HepG2 (cell line): ENCODE results near the gene NEURL2. TPM values are rescaled to one million over a fixed set of nuclear protein-coding genes. Genes with fewer than 3 reads are reported as not detected.

Experiments used
- ATAC-seq: fragments of 200-7000 bp; cut with Tn5 transposase; 3 replicates; pipeline ENCODE4 v1.9.1; 2020; ENCODE audit warnings: mild to moderate bottlenecking, moderate library complexity
- BruUV-seq: library from RNA; stranded (reverse); fragments of 400-500 nt; replicated peaks from 2 replicates; lab custom pipeline; 2021; lab: Mats Ljungman, UMichigan
- CTCF ChIA-PET: fragments of 300-600 bp; formaldehyde crosslinking; extraction: SDS; loops from one replicate; lab custom pipeline; 2021; ENCODE audit warnings: low total read pairs, inconsistent platforms, low intra/inter-chr PET ratio; lab: Yijun Ruan, JAX
- POLR2A ChIA-PET: fragments of 350-600 bp; sonication (Branson Sonifier 250); formaldehyde crosslinking; loops from one replicate; lab custom pipeline; 2020; ENCODE audit warnings: antibody characterized with exemption, inconsistent platforms; lab: Yijun Ruan, JAX
- DNase-seq: peaks from one replicate; pipeline ENCODE4 v3.0.0-alpha.2; 2015; ENCODE audit warnings: low spot score
- FAIRE-seq: peaks from 3 replicates; lab custom pipeline; 2011; peaks lifted over from hg19 to GRCh38; lab: Jason Lieb, UNC
- H2AFZ ChIP-seq: one replicate; pipeline ENCODE4 v1.6.1; 2011; ENCODE audit warnings: low read length, inconsistent platforms
- H3K27ac ChIP-seq: fragments of 300-600 bp; 3 replicates; pipeline ENCODE4 v1.8.0; 2011; ENCODE audit warnings: mixed run types, mild to moderate bottlenecking, mixed read lengths, low read length, inconsistent platforms; ENCODE audit not compliant: insufficient read depth; ENCODE audit errors: extremely low read length
- H3K27me3 ChIP-seq, 2 experiments: fragments of 200-600 bp in 1 of 2; 2 replicates in 1 of 2; 3 replicates in 1 of 2; pipeline versions ENCODE4 v1.6.0 to v1.8.0; 2011; ENCODE audit warnings: low read length in 2 of 2, mild to moderate bottlenecking in 2 of 2, moderate library complexity in 2 of 2, inconsistent platforms in 1 of 2; ENCODE audit not compliant: insufficient read depth in 2 of 2, control insufficient read depth in 1 of 2
- H3K36me3 ChIP-seq, 2 experiments: fragments of 200-600 bp in 1 of 2; replicated peaks in 1 of 2; 2 replicates in 1 of 2; 3 replicates in 1 of 2; pipeline versions ENCODE4 v1.5.1 to v1.8.0; 2011; ENCODE audit warnings: low read length in 2 of 2, inconsistent platforms in 1 of 2; ENCODE audit not compliant: insufficient read depth in 2 of 2, control insufficient read depth in 1 of 2
- H3K4me1 ChIP-seq: 2 replicates; pipeline ENCODE4 v1.5.1; 2012; ENCODE audit warnings: low read length, inconsistent platforms; ENCODE audit not compliant: insufficient read depth
- H3K4me2 ChIP-seq: 2 replicates; pipeline ENCODE4 v1.6.0; 2011; ENCODE audit warnings: low read depth, low read length, inconsistent platforms
- H3K4me3 ChIP-seq, 3 experiments: fragments of 200-600 bp in 1 of 3; sonication (generic), shearing (Covaris generic) in 1 of 3; replicated peaks in 1 of 3; 2 replicates each; pipeline ENCODE4 v1.5.1; 2011 to 2016; ENCODE audit warnings: low read length in 3 of 3, inconsistent platforms in 2 of 3, low read depth in 2 of 3, mild to moderate bottlenecking in 2 of 3, control low read depth in 1 of 3, mixed read lengths in 1 of 3; ENCODE audit not compliant: insufficient read depth in 1 of 3
- H3K79me2 ChIP-seq: one replicate; pipeline ENCODE4 v1.6.1; 2011; ENCODE audit warnings: low read length, inconsistent platforms; ENCODE audit not compliant: insufficient read depth
- H3K9ac ChIP-seq: 2 replicates; pipeline ENCODE4 v1.6.0; 2011; ENCODE audit warnings: mild to moderate bottlenecking, low read depth, low read length, inconsistent platforms; ENCODE audit not compliant: insufficient read depth
- H3K9me3 ChIP-seq: 2 replicates; pipeline ENCODE4 v1.5.1; 2012; ENCODE audit warnings: mild to moderate bottlenecking, low read length
- H4K20me1 ChIP-seq: 2 replicates; pipeline ENCODE4 v1.6.0; 2011; ENCODE audit warnings: inconsistent platforms, mild to moderate bottlenecking, low read length, moderate library complexity; ENCODE audit not compliant: insufficient read depth
- ATRX ChIP-seq: sonication (generic); formaldehyde crosslinking; IDR thresholded peaks from 2 replicates; pipeline ENCODE4 v1.4.0; 2020; ENCODE audit warnings: missing genetic modification reagents, borderline replicate concordance
- BRCA1 ChIP-seq: sonication (generic); formaldehyde crosslinking; IDR thresholded peaks from 2 replicates; pipeline ENCODE4 v1.4.0; 2020; ENCODE audit warnings: missing genetic modification reagents
- KAT8 ChIP-seq: IDR thresholded peaks from 2 replicates; pipeline ENCODE4 v1.6.1; 2016; ENCODE audit warnings: missing genetic modification reagents, missing compliant biosample characterization
- KLF12 ChIP-seq: sonication (generic); formaldehyde crosslinking; IDR thresholded peaks from 2 replicates; pipeline ENCODE4 v1.4.0; 2020; ENCODE audit warnings: missing genetic modification reagents, borderline replicate concordance
- MTA3 ChIP-seq: sonication (generic); formaldehyde crosslinking; IDR thresholded peaks from 2 replicates; pipeline ENCODE4 v1.4.0; 2020; ENCODE audit warnings: missing genetic modification reagents
- MXD4 ChIP-seq: IDR thresholded peaks from 2 replicates; pipeline ENCODE4 v1.6.1; 2016; ENCODE audit warnings: mild to moderate bottlenecking, missing biosample characterization, missing genetic modification reagents
- NR2F1 ChIP-seq, 2 experiments: fragments of 450-650 bp in 1 of 2; formaldehyde crosslinking in 1 of 2; IDR thresholded peaks; 2 replicates each; pipeline versions ENCODE4 v1.5.0 to v1.6.1; 2016 to 2020; ENCODE audit warnings: mild to moderate bottlenecking in 1 of 2, missing compliant biosample characterization in 1 of 2, missing genetic modification reagents in 1 of 2, moderate library complexity in 1 of 2
- RBFOX2 ChIP-seq: fragments of 200-400 bp; formaldehyde crosslinking; IDR thresholded peaks from 2 replicates; pipeline ENCODE4 v1.6.1; 2017; ENCODE audit warnings: low read depth, mild to moderate bottlenecking, low read length
- ZFYVE20 ChIP-seq: sonication (generic); formaldehyde crosslinking; IDR thresholded peaks from 2 replicates; pipeline ENCODE4 v1.8.0; 2023; ENCODE audit warnings: low read depth, mild to moderate bottlenecking, moderate library complexity, missing genetic modification reagents, borderline replicate concordance
- ZGPAT ChIP-seq: IDR thresholded peaks from 2 replicates; pipeline ENCODE4 v1.6.1; 2016; ENCODE audit warnings: mild to moderate bottlenecking
- ZNF773 ChIP-seq: sonication (generic); formaldehyde crosslinking; IDR thresholded peaks from 2 replicates; pipeline ENCODE4 v1.4.0; 2020; ENCODE audit warnings: missing genetic modification reagents, borderline replicate concordance
- WGBS: methylation state at CpG from one replicate; pipeline ENCODE4 v1.1.6; 2017; ENCODE audit warnings: low lambda C conversion rate; 5-methylcytosine and 5-hydroxymethylcytosine counted together
- in situ Hi-C: cut with HindIII; loops from 2 replicates; pipeline ENCODE4 v1.10.0; 2017; ENCODE audit warnings: low pct_unique_long_range_greater_than_20kb; ENCODE audit not compliant: extremely low pct_ligation_motif_present
- intact Hi-C: fragments of 100-400 bp; cut with micrococcal nuclease; formaldehyde crosslinking; loops from one replicate; pipeline ENCODE4 v1.10.0; 2022; ENCODE audit not compliant: unreplicated experiment
- polyA plus RNA-seq, 8 experiments: library from polyadenylated mRNA; depleted of rRNA in 3 of 8; stranded (reverse) in 7 of 8; unstranded in 1 of 8; fragments of >200 nt; fragmentation: Illumina TruSeq in 4 of 8; extraction: Trizol in 4 of 8; gene quantifications; 2 replicates each; pipeline versions ENCODE4 v1.2.1 to v1.2.3, GENCODE V29; 2011 to 2016; ENCODE audit warnings: low read depth in 4 of 8, missing spikeins in 1 of 8, mixed read lengths in 1 of 8; ENCODE audit not compliant: insufficient read depth in 1 of 8
- total RNA-seq, 5 experiments: library from RNA; depleted of rRNA; stranded (reverse); fragments of >200 nt; fragmentation: Illumina TruSeq; extraction: Trizol; gene quantifications; 2 replicates each; pipeline ENCODE4 v1.2.3, GENCODE V29; 2016; ENCODE audit warnings: low read depth in 1 of 5
- TF ChIP-seq, protein P1 (sequence below): sonication (generic); formaldehyde crosslinking; IDR thresholded peaks from 2 replicates; pipeline ENCODE4 v1.4.0; 2020; ENCODE audit warnings: missing genetic modification reagents, borderline replicate concordance

Gene NEURL2
- total and polyA plus RNA-seq, 2 of the 13 experiments (the other 11 are each of a cell fraction or from before 2014, with no cell fraction given): 7.2 to 9.7 TPM

GRCh38 chr20:45890985-45891983, at the start of gene NEURL2, which contains the start of gene CTSA (continued):
- TF ChIP-seq ZFYVE20 (CRISPR knock-in tag) (peak; percentile 90), MTA3 (CRISPR knock-in tag) (peak; percentile 46; the same call in 1 of the 2 replicates)
- TF ChIP-seq, all 625 proteins: peak for 541

GRCh38 chr20:45940469-45940868, 49.5 kb upstream of the NEURL2 start:
- peaks cover 67 to 71% of the 10 kb centered on the region in 2 experiments for H3K36me3 ChIP-seq
- BruUV-seq: no TSS peak
- H3K9me3 ChIP-seq: no peaks in the 10 kb centered on the region
- H3K9ac ChIP-seq: no peak overlapping the region
- peaks cover 19% of the 10 kb centered on the region for H3K4me1 ChIP-seq
- intact Hi-C loops: no loop called here
- POLR2A ChIA-PET: interaction anchor here (0.7 to 1.4 kb wide), 3 partner anchors 9 to 20 kb away, joined by 3 read pairs; no protein-coding TSS in a partner anchor
- no peak for ATAC-seq
- no peak overlapping the region for H2AFZ ChIP-seq
- H3K4me2 ChIP-seq: no peak overlapping the region
- H4K20me1 ChIP-seq: no peaks in the 10 kb centered on the region
- no peak for FAIRE-seq
- no peak overlapping the region for H3K4me3 ChIP-seq
- 96% methylated on average over 13 of the region's 13 CpGs for WGBS
- CTCF ChIA-PET: no interaction called here
- no peak for DNase-seq
- peaks cover 12% of the 10 kb centered on the region for H3K79me2 ChIP-seq
- H3K27me3 ChIP-seq: no peaks in the 10 kb centered on the region; a peak in 1 of 5 replicates
- no peak overlapping the region for H3K27ac ChIP-seq
- in situ Hi-C loops: no loop called here
- TF ChIP-seq NR2F1 (CRISPR knock-in tag; IDR thresholded peaks at IDR 0.05) (no peak), MTA3 (CRISPR knock-in tag) (no peak), RBFOX2 (peak; percentile 51; the same call in 1 of the 2 replicates), ZNF773 (CRISPR knock-in tag) (no peak), BRCA1 (CRISPR knock-in tag) (no peak), ATRX (CRISPR knock-in tag) (no peak), MXD4 (no peak), ZGPAT (CRISPR knock-in tag) (no peak), KAT8 (CRISPR knock-in tag) (no peak), KLF12 (CRISPR knock-in tag) (no peak)
- TF ChIP-seq, protein P1, sequence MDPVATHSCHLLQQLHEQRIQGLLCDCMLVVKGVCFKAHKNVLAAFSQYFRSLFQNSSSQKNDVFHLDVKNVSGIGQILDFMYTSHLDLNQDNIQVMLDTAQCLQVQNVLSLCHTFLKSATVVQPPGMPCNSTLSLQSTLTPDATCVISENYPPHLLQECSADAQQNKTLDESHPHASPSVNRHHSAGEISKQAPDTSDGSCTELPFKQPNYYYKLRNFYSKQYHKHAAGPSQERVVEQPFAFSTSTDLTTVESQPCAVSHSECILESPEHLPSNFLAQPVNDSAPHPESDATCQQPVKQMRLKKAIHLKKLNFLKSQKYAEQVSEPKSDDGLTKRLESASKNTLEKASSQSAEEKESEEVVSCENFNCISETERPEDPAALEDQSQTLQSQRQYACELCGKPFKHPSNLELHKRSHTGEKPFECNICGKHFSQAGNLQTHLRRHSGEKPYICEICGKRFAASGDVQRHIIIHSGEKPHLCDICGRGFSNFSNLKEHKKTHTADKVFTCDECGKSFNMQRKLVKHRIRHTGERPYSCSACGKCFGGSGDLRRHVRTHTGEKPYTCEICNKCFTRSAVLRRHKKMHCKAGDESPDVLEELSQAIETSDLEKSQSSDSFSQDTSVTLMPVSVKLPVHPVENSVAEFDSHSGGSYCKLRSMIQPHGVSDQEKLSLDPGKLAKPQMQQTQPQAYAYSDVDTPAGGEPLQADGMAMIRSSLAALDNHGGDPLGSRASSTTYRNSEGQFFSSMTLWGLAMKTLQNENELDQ (CRISPR knock-in tag): no peak
